AG09309 (cell line): ENCODE results near the gene FRMD3.

ENCODE experiments used
- DNase-seq: peaks from one replicate; pipeline ENCODE4 v3.0.0-alpha.2; 2010; ENCODE audit warnings: low read depth
- H3K4me3 ChIP-seq: 2 replicates; pipeline ENCODE4 v1.5.1; 2011; ENCODE audit warnings: mild to moderate bottlenecking, low read depth, low read length, moderate library complexity; ENCODE audit not compliant: control insufficient read depth
- TF ChIP-seq, protein P1 (sequence below): IDR thresholded peaks from 2 replicates; pipeline ENCODE4 v1.5.1; 2011; ENCODE audit warnings: mild to moderate bottlenecking, low read depth, low read length, inconsistent platforms; ENCODE audit not compliant: insufficient read depth, control insufficient read depth; ENCODE audit errors: missing control alignments

Gene FRMD3

DNA sequence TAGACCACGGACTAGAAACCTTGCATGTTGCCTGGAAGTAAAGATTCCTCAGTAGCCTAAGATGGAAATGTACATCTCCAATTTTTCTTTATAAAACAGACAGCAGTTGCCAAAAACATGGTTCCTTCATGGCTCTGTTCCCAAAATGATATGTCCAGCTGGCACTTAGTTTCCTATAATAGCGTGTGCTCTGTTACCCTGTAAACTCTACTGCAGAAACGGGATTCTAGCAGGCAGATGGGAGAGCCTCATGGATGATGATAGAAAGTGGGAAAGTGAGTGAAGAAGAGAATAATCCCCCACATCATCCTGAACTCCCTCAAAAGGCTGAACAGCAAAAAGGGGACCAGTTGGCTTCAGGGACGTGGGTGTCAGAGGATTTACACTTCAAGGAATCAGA is 118.2 kb downstream of the FRMD3 start:
- TF ChIP-seq, protein P1, sequence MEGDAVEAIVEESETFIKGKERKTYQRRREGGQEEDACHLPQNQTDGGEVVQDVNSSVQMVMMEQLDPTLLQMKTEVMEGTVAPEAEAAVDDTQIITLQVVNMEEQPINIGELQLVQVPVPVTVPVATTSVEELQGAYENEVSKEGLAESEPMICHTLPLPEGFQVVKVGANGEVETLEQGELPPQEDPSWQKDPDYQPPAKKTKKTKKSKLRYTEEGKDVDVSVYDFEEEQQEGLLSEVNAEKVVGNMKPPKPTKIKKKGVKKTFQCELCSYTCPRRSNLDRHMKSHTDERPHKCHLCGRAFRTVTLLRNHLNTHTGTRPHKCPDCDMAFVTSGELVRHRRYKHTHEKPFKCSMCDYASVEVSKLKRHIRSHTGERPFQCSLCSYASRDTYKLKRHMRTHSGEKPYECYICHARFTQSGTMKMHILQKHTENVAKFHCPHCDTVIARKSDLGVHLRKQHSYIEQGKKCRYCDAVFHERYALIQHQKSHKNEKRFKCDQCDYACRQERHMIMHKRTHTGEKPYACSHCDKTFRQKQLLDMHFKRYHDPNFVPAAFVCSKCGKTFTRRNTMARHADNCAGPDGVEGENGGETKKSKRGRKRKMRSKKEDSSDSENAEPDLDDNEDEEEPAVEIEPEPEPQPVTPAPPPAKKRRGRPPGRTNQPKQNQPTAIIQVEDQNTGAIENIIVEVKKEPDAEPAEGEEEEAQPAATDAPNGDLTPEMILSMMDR = no peak
- H3K4me3 ChIP-seq = no peak overlapping the region
- DNase-seq = no peak

DNA sequence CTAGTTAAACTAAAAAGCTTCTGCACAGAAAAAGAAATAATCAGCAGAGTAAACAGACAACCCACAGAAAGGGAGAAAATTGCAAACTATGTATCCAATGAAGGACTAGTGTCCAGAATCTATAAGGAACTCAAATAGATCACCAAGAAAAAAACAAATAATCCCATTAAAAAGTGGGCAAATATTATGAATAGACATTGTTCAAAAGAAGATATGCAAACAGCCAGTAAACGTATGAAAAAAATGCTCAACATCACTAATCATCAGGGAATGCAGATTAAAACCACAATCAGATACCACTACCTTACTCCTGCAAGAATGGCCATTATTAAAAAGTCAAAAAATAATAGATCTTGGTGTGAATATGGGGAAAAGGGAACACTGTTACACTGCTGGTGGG is 119.9 kb downstream of the FRMD3 start:
- no peak overlapping the region for H3K4me3 ChIP-seq
- TF ChIP-seq, protein P1 = no peak
- no peak for DNase-seq

DNA sequence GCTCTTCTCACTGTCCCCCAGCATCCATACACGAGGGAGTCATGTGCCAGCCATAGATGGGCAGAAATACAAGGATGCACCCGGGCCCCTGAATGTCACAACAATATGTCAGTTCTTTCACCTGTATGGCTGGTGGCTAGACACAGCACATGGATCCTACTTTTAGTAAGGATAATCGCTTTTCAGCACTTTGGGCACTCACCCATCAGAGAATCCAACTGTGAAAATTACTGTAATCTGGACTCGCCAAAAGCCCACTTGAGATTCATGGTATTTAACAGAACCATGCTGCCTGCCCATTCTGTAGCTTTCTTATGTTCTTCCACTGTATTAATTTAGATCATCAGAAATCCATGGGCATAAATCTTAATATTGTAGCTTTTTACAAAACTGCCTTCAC is 124.8 kb downstream of the FRMD3 start:
- no peak for DNase-seq
- TF ChIP-seq, protein P1 = no peak
- no peak overlapping the region for H3K4me3 ChIP-seq

DNA sequence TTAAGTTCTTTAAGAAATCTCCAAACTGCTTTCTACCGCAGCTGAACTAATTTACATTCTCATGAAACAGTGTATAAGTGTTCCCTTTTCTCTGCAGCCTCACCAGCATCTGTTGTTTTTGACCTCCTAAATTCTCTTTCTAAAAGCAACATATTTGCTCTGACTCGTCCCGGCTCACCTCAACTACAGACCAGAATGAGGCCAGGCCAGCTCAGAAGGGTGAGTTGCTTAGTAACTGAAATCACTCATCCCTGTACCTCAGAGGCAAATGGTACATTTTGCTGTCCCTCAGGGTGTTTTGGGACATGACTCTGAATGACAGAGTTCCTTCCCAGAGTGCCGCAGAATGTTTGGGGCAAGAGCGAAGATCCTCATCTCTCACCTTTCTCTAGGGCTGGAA is 127.5 kb downstream of the FRMD3 start:
- DNase-seq = no peak

DNA sequence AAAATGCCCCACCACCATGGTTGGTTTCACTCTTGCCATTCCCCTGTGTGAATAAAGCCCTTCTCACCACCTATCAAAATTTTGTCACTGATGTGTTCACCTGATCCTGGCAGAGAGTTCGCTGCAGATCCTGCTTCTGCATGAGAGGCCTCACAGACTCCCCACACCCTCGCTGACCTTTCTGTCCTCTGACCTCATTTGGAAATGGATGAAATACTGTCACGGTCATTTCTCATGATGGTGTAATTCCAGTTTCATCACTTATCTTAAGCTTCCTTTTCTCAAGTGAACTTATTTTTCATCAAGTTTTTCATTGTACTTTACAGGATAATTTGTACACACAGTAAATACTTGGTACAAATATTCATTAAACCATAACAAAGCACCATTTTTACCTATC is 131.3 kb downstream of the FRMD3 start:
- TF ChIP-seq, protein P1 = no peak
- no peak for DNase-seq
- H3K4me3 ChIP-seq = no peak overlapping the region

More for the DNA sequence above, 127.5 kb downstream of the FRMD3 start:
- TF ChIP-seq, protein P1 = no peak
- H3K4me3 ChIP-seq = no peak overlapping the region

DNA sequence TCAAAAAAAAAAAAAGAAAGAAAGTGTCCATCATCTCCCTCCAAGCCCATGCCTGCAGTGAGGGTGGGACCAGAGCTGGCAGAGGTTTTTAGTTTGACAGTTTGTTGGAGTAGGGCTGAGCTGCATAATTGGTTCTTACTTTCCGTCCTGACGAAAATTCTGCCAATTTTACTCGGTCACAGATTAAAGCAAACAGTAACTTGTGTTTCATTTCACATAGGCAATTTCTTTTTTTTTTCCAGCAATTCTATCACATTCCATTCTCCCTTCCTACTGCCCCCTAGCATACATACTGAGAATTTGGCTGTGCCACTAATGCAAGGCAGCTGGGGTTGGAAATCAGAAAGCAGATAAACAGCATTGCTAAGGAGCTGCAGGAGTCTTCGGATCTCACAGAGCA is 132.4 kb downstream of the FRMD3 start:
- TF ChIP-seq, protein P1 = peak; percentile 23
- H3K4me3 ChIP-seq = no peak overlapping the region
- no peak for DNase-seq
